NCI-H2171 treated with DMSO at 0.1 percent for 48 hours (cell line): ENCODE data around the gene GP5.

Experiments used
- DNase-seq: peaks from one replicate; lab custom pipeline; 2025; lab: John Stamatoyannopoulos, UW

GP5 gene

DNA sequence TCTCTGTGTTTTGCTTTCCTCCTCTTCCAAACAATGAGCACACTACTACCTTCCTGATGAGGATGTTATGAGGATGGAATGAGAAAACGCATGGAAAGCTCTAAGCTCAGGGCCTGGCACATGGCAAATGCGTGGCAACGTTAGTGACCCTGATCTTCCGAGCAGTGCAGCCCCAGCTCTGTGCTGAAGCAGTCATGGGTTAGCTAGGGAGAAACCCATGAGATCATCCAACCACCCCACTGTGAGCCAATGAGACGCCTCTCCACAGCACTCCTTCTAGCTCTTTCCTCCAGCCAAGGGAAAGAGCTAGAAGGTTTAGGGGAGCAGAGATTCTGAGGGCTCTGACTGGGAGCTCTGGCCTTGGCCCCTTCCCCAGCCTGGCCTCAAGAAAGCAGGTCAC is 52.4 kb downstream of the GP5 start:
- DNase-seq: no peak

- no peak for DNase-seq
Observed at GRCh38 chr3:194346035-194346434, 53.0 kb downstream of the GP5 start.
